Gastroesophageal sphincter (tissue), 4 donors: ENCODE data around the gene ZNF891. TPM values are rescaled to one million over a fixed set of nuclear protein-coding genes. Genes with fewer than 3 reads are reported as not detected.

Experiments used
- ATAC-seq: fragments of 150-250 bp; one replicate; pipeline ENCODE4 v1.9.1; 2016; ENCODE audit warnings: mild to moderate bottlenecking, moderate library complexity
- H3K27ac ChIP-seq, 4 donors: fragments of 200-600 bp; sonication (generic) in 3 of 4; 1 replicate in 3 of 4; 2 replicates in 1 of 4; pipeline ENCODE4 v1.5.1; 2016 to 2019
- H3K27me3 ChIP-seq: fragments of 200-600 bp; sonication (generic); one replicate; pipeline ENCODE4 v1.5.1; 2019
- H3K36me3 ChIP-seq, 2 donors: fragments of 200-600 bp; sonication (generic); one replicate each; pipeline ENCODE4 v1.5.1; 2019; ENCODE audit warnings: control low read depth in 1 of 2
- H3K4me1 ChIP-seq, 3 donors: fragments of 200-600 bp; sonication (generic); 1 replicate in 2 of 3; 2 replicates in 1 of 3; pipeline ENCODE4 v1.5.1; 2016 to 2019; ENCODE audit warnings: control low read depth in 2 of 3
- H3K4me3 ChIP-seq, 2 donors: fragments of 200-600 bp; sonication (generic); one replicate each; pipeline ENCODE4 v1.5.1; 2019; ENCODE audit warnings: mild to moderate bottlenecking in 1 of 2, moderate library complexity in 1 of 2
- H3K9me3 ChIP-seq, 3 donors: fragments of 200-600 bp; sonication (generic); one replicate each; pipeline ENCODE4 v1.5.1; 2017 to 2019; ENCODE audit warnings: control low read depth in 2 of 3
- CTCF ChIP-seq, 4 experiments: fragments of 200-600 bp in 2 of 4; fragments of 450-650 bp in 2 of 4; sonication (generic) in 1 of 4; IDR thresholded peaks; one replicate each; pipeline ENCODE4 v1.5.1; 2017 to 2019; ENCODE audit warnings: antibody characterized with exemption in 4 of 4, mild to moderate bottlenecking in 2 of 4, moderate library complexity in 2 of 4
- EP300 ChIP-seq: sonication (generic); formaldehyde crosslinking; IDR thresholded peaks from one replicate; pipeline ENCODE4 v1.6.1; 2017; ENCODE audit warnings: antibody characterized with exemption, mild to moderate bottlenecking
- POLR2A ChIP-seq, 2 donors: fragments of 450-650 bp; IDR thresholded peaks; one replicate each; pipeline ENCODE4 v1.6.1; 2017; ENCODE audit warnings: antibody characterized with exemption in 2 of 2, mild to moderate bottlenecking in 2 of 2, moderate library complexity in 1 of 2
- POLR2AphosphoS5 ChIP-seq: sonication (generic); formaldehyde crosslinking; IDR thresholded peaks from one replicate; pipeline ENCODE4 v1.6.1; 2017; ENCODE audit warnings: antibody characterized with exemption
- WGBS, 2 donors: methylation state at CpG; one replicate each; pipeline ENCODE4 v1.1.5; 2018; ENCODE audit warnings: low coverage in 1 of 2; 5-methylcytosine and 5-hydroxymethylcytosine counted together
- total RNA-seq, 4 donors: library from RNA; depleted of rRNA; stranded (reverse); fragments of >200 nt; gene quantifications; one replicate each; pipeline ENCODE4 v1.1.0, GENCODE V29; 2016

The ZNF891 gene
- total RNA-seq, 4 donors from 2014 or later, result 2.5 to 5.1 (median 2.9) TPM

- peaks cover 0 to 14% (median 3%) of the 10 kb centered on the region in 3 donors for H3K4me1 ChIP-seq
- H3K9me3 ChIP-seq, result peaks cover 0 to 80% (median 0%) of the 10 kb centered on the region in 3 donors
- H3K27ac ChIP-seq, result peak overlapping the region; percentile 94 to 99 (median 98)
- peak; percentile 94 for ATAC-seq
- peak overlapping the region; percentile 80 to 95 for H3K4me3 ChIP-seq
- H3K27me3 ChIP-seq, result no peaks in the 10 kb centered on the region
- peaks cover 6 to 36% of the 10 kb centered on the region in 2 donors for H3K36me3 ChIP-seq
- WGBS, 2 donors, result 0% methylated on average over 4 to 20 of the region's 22 CpGs
- TF ChIP-seq CTCF (IDR thresholded peaks at IDR 0.05) (no peak), POLR2AphosphoS5 (peak; percentile 68)
Observed at GRCh38 chr12:133080026-133080367, 50.1 kb downstream of the ZNF891 start.

GRCh38 chr12:133073836-133074235 lies 56.2 kb downstream of the ZNF891 start:
- Histone ChIP-seq H3K9me3 (peaks cover 0 to 98% (median 6%) of the 10 kb centered on the region in 3 donors), H3K27me3 (no peaks in the 10 kb centered on the region)
- 92 to 95% methylated on average over 2 of the region's 2 CpGs for WGBS, 2 donors

DNA sequence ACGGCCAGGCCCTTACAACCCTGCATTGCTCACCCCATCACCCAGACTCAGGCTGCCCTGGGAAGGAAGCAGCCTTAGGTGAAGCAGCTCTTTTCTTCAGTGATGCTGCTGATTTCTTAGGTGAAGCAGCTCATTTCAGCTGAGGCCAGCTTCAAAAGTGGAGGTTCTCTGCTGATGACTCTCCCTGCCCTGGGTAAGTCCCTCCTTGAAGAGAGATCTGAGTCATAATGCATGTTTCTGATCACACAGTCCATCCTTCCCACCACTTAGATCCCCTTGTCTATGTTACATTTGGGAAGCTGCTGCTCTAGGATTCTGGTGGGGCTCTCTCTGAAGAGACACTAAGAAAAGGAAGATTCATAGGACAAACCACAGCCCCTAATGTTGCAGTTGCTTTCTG lies 66.5 kb downstream of the ZNF891 start:
- Histone ChIP-seq H3K27ac (no peak overlapping the region), H3K4me3 (no peak overlapping the region), H3K4me1 (no peaks in the 10 kb centered on the region), H3K27me3 (no peaks in the 10 kb centered on the region), H3K9me3 (peaks cover 25 to 100% (median 47%) of the 10 kb centered on the region in 3 donors), H3K36me3 (peaks cover 0 to 53% of the 10 kb centered on the region in 2 donors)
- TF ChIP-seq POLR2AphosphoS5 (no peak), POLR2A (IDR thresholded peaks at IDR 0.05) (no peak), EP300 (no peak), CTCF (IDR thresholded peaks at IDR 0.05) (no peak)
- WGBS, 2 donors, result 83 to 100% methylated on average over 1 of the region's 1 CpG
- no peak for ATAC-seq

More at GRCh38 chr12:133073836-133074235, 56.2 kb downstream of the ZNF891 start:
- Histone ChIP-seq H3K4me3 (no peak overlapping the region), H3K36me3 (no peaks in the 10 kb centered on the region), H3K27ac (no peak overlapping the region), H3K4me1 (no peaks in the 10 kb centered on the region)
- no peak for ATAC-seq
- TF ChIP-seq CTCF (IDR thresholded peaks at IDR 0.05), result no peak

DNA sequence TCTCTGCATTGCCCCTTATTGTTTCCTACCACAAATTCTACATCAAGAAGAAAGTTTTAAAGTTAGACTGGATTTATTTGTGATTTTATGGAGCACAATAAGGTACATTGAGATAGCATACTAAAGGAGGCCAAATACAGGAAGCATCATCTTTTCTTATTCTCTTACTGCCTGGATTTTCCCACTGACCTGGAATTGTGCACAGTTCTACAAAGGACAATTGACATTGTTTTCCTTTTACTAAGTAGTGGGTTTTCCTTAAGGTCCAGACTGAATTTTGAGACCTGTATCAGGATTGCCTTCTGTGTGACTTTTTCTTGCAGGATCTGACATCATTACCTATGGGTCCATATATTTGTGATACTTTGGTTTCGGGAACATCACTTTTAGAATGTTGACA lies 68.1 kb downstream of the ZNF891 start:
- TF ChIP-seq POLR2A (IDR thresholded peaks at IDR 0.05) (no peak), POLR2AphosphoS5 (no peak), EP300 (no peak), CTCF (IDR thresholded peaks at IDR 0.05) (no peak)
- no peak for ATAC-seq
- 100% methylated on average over 1 of the region's 1 CpG for WGBS, 2 donors
- Histone ChIP-seq H3K36me3 (peaks cover 10 to 69% of the 10 kb centered on the region in 2 donors), H3K9me3 (peaks cover 38 to 100% (median 59%) of the 10 kb centered on the region in 3 donors), H3K27ac (no peak overlapping the region), H3K4me3 (no peak overlapping the region), H3K4me1 (no peaks in the 10 kb centered on the region), H3K27me3 (no peaks in the 10 kb centered on the region)

DNA sequence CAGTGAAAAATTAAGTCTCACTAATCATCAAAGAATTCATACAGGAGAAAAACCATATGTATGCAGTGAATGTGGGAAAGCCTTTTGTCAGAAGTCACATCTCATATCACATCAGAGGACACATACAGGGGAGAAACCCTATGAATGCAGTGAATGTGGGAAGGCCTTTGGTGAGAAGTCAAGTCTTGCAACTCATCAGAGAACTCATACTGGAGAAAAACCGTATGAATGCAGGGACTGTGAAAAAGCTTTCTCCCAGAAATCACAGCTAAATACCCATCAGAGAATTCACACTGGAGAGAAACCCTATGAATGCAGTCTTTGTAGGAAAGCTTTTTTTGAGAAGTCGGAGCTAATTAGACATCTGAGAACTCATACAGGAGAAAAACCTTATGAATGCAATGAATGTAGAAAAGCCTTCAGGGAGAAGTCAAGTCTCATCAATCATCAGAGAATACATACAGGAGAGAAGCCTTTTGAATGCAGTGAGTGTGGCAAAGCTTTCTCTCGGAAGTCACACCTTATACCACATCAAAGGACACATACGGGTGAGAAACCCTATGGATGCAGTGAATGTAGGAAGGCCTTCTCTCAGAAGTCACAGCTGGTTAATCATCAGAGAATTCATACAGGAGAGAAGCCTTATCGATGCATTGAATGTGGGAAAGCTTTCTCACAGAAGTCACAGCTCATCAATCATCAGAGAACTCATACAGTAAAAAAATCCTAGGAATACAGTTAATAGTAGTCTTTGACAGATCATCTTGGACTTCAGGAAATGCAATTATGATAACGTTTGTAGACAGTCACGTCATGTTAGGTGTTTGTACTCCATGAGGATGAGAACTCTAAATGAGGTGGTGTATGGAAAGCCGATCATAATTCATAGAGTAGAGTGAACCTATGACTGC lies 71.6 kb downstream of the ZNF891 start:
- TF ChIP-seq POLR2AphosphoS5 (no peak), CTCF (IDR thresholded peaks at IDR 0.05) (no peak), EP300 (no peak), POLR2A (IDR thresholded peaks at IDR 0.05) (no peak)
- Histone ChIP-seq H3K27ac (no peak overlapping the region), H3K27me3 (no peaks in the 10 kb centered on the region), H3K36me3 (peaks cover 19 to 98% of the 10 kb centered on the region in 2 donors), H3K9me3 (peaks cover 47 to 100% (median 56%) of the 10 kb centered on the region in 3 donors), H3K4me1 (no peaks in the 10 kb centered on the region), H3K4me3 (no peak overlapping the region)
- WGBS, 2 donors, result 93 to 96% methylated on average over 4 to 7 of the region's 8 CpGs
- ATAC-seq, result no peak
